GM12892 (cell line): ENCODE data around the gene PLEKHM1.
"Not testable (repeated sequence)": the region's sequence is repeated elsewhere in the genome, so short reads cannot be mapped to it uniquely, and the experiment has no call there.

Experiments
- POLR2A ChIP-seq: IDR thresholded peaks from 2 replicates; pipeline ENCODE4 v1.6.1; 2011; ENCODE audit warnings: low read depth, low read length, control low read depth
- POLR2AphosphoS5 ChIP-seq: IDR thresholded peaks from 2 replicates; pipeline ENCODE4 v1.6.1; 2011; ENCODE audit warnings: low read depth, low read length, control low read depth

- not testable (repeated sequence) for TF ChIP-seq POLR2A, POLR2AphosphoS5
Observed at GRCh38 chr17:45445901-45446743, 44.4 kb downstream of the PLEKHM1 start.
